K562 (cell line): Measurements from ENCODE around the gene KLHL41. TPM values are rescaled to one million over a fixed set of nuclear protein-coding genes. Genes with fewer than 3 reads are reported as not detected.

Experiments
- ASH1L ChIP-seq: fragments of 450-650 bp; IDR thresholded peaks from 2 replicates; pipeline ENCODE4 v1.6.1; 2018; ENCODE audit warnings: borderline replicate concordance, mild to moderate bottlenecking, low read depth; ENCODE audit not compliant: partially characterized antibody
- DNMT1 ChIP-seq: fragments of 450-650 bp; IDR thresholded peaks from 2 replicates; pipeline ENCODE4 v1.6.1; 2016; ENCODE audit warnings: antibody characterized with exemption, mild to moderate bottlenecking
- FOS ChIP-seq: IDR thresholded peaks from 3 replicates; pipeline ENCODE4 v1.6.1; 2011; ENCODE audit not compliant: insufficient read length; ENCODE audit errors: extremely low read depth
- FOXM1 ChIP-seq, 2 experiments: fragments of 450-650 bp in 1 of 2; sonication (generic) in 1 of 2; formaldehyde crosslinking in 1 of 2; IDR thresholded peaks; 2 replicates each; pipeline versions ENCODE4 v1.6.1 to v1.9.0; 2017 to 2022; ENCODE audit warnings: low read depth in 2 of 2, mild to moderate bottlenecking in 2 of 2, missing genetic modification reagents in 1 of 2, moderate library complexity in 1 of 2
- GABPB2 ChIP-seq: fragments of 250-450 bp; sonication (Bioruptor Pico); conservative IDR thresholded peaks from 2 replicates; pipeline ENCODE4 v1.5.1; 2021; ENCODE audit warnings: mild to moderate bottlenecking
- HMGXB4 ChIP-seq: sonication (generic); formaldehyde crosslinking; IDR thresholded peaks from 2 replicates; pipeline ENCODE4 v1.8.1; 2023; ENCODE audit warnings: mild to moderate bottlenecking, missing genetic modification reagents
- HNRNPLL ChIP-seq: fragments of 200-400 bp; formaldehyde crosslinking; IDR thresholded peaks from 2 replicates; pipeline ENCODE4 v1.6.1; 2017; ENCODE audit warnings: low read length, low read depth, mild to moderate bottlenecking; ENCODE audit not compliant: poor library complexity, severe bottlenecking
- MYNN ChIP-seq, 2 experiments: sonication (generic); formaldehyde crosslinking in 1 of 2; IDR thresholded peaks; 2 replicates each; pipeline versions ENCODE4 v1.5.0 to v1.6.1; 2016 to 2020; ENCODE audit warnings: antibody characterized with exemption in 1 of 2, missing genetic modification reagents in 1 of 2
- POLR2AphosphoS5 ChIP-seq: IDR thresholded peaks from 2 replicates; pipeline ENCODE4 v1.6.1; 2011; ENCODE audit warnings: mild to moderate bottlenecking, low read depth, low read length, moderate library complexity; ENCODE audit not compliant: control insufficient read depth, insufficient read depth
- PRDM10 ChIP-seq: fragments of 450-650 bp; IDR thresholded peaks from 2 replicates; pipeline ENCODE4 v1.6.1; 2018; ENCODE audit not compliant: partially characterized antibody
- SAFB2 ChIP-seq: fragments of 200-400 bp; formaldehyde crosslinking; IDR thresholded peaks from 2 replicates; pipeline ENCODE4 v1.6.1; 2018; ENCODE audit warnings: borderline replicate concordance, low read length, low read depth, moderate library complexity; ENCODE audit not compliant: severe bottlenecking
- TAF15 ChIP-seq: fragments of 200-400 bp; formaldehyde crosslinking; IDR thresholded peaks from 2 replicates; pipeline ENCODE4 v1.6.1; 2017; ENCODE audit warnings: mild to moderate bottlenecking, low read depth, low read length, moderate library complexity
- ZNF12 ChIP-seq: sonication (generic); formaldehyde crosslinking; IDR thresholded peaks from 2 replicates; pipeline ENCODE4 v1.4.0; 2020; ENCODE audit warnings: mild to moderate bottlenecking, missing genetic modification reagents
- ZNF3 ChIP-seq: fragments of 250-450 bp; sonication (Bioruptor Pico); IDR thresholded peaks from 2 replicates; pipeline ENCODE4 v1.5.0; 2021; ENCODE audit warnings: mild to moderate bottlenecking, moderate library complexity
- ZNF408 ChIP-seq: fragments of 250-450 bp; sonication (Bioruptor Pico); IDR thresholded peaks from 2 replicates; pipeline ENCODE4 v1.4.0; 2020; ENCODE audit warnings: low read depth, mild to moderate bottlenecking, moderate library complexity
- ZNF436 ChIP-seq: fragments of 250-450, 450-650 bp; sonication (Bioruptor Pico); formaldehyde crosslinking; IDR thresholded peaks from 2 replicates; pipeline ENCODE4 v1.7.0; 2020; ENCODE audit warnings: mild to moderate bottlenecking
- ZNF707 ChIP-seq: fragments of 250-450 bp; sonication (Bioruptor Pico); conservative IDR thresholded peaks from 2 replicates; pipeline ENCODE4 v1.8.0; 2022; ENCODE audit warnings: inconsistent platforms, mild to moderate bottlenecking, moderate library complexity
- ZNF740 ChIP-seq, 3 experiments: fragments of 200-800 bp in 1 of 3; sonication (Bioruptor generic) in 1 of 3; sonication (generic) in 1 of 3; formaldehyde crosslinking in 1 of 3; IDR thresholded peaks; 2 replicates each; pipeline versions ENCODE4 v1.6.1 to v1.8.0; 2016 to 2022; ENCODE audit warnings: mild to moderate bottlenecking in 2 of 3, missing compliant biosample characterization in 2 of 3, missing genetic modification characterization in 2 of 3, missing genetic modification reagents in 1 of 3
- polyA plus RNA-seq, 8 experiments: library from polyadenylated mRNA; depleted of rRNA in 4 of 8; stranded (reverse) in 5 of 8; unstranded in 3 of 8; fragments of >200 nt; fragmentation: Nextera tagmentation in 2 of 8; fragmentation: Illumina TruSeq in 1 of 8; extraction: Ambion mirVana in 2 of 8; extraction: Trizol in 1 of 8; gene quantifications; 2 replicates each; pipeline versions ENCODE4 v1.2.1 to v1.2.3, GENCODE V29; 2011 to 2014; ENCODE audit warnings: inconsistent platforms in 1 of 8, missing spikeins in 1 of 8
- total RNA-seq, 7 experiments: library from RNA; depleted of rRNA in 6 of 7; stranded (reverse); fragments of >200 nt in 6 of 7; fragmentation: Illumina TruSeq in 2 of 7; extraction: Trizol in 2 of 7; gene quantifications; 2 replicates each; pipeline versions ENCODE4 v1.2.1 to v1.2.3, GENCODE V29; 2011 to 2021; ENCODE audit warnings: low replicate concordance in 1 of 7

KLHL41 gene
- total and polyA plus RNA-seq, 9 of the 15 experiments (the other 6 are each of a cell fraction or from before 2014, with no cell fraction given): 0.05 to 1.5 (median 0.09) TPM

- peak; percentile 52; the same call in 1 of the 2 replicates for TF ChIP-seq ZNF740 (CRISPR knock-in tag; IDR thresholded peaks at IDR 0.05)
- no peak for TF ChIP-seq ZNF740 (tag; IDR thresholded peaks at IDR 0.05)
- TF ChIP-seq PRDM10: no peak
- no peak for TF ChIP-seq FOXM1 (IDR thresholded peaks at IDR 0.05; ENCODE audit: low read depth)
- 0 out of 2 replicates have a peak, but pooled peaks have one; percentile 19 for TF ChIP-seq FOXM1 (CRISPR knock-in tag; IDR thresholded peaks at IDR 0.05; ENCODE audit: low read depth)
- peak; percentile 92 for TF ChIP-seq HNRNPLL
- no peak for TF ChIP-seq ZNF436 (CRISPR knock-in tag)
- TF ChIP-seq ZNF707: peak; percentile 45; the same call in 1 of the 2 replicates
- TF ChIP-seq TAF15: no peak
- TF ChIP-seq ZNF3: no peak
- no peak for TF ChIP-seq HMGXB4 (CRISPR knock-in tag)
- no peak for TF ChIP-seq ASH1L
- no peak for TF ChIP-seq FOS
- no peak; the same call in 1 of the 2 replicates for TF ChIP-seq ZNF12 (CRISPR knock-in tag)
- no peak for TF ChIP-seq SAFB2
- peak; percentile 51 for TF ChIP-seq POLR2AphosphoS5
- TF ChIP-seq ZNF408 (CRISPR knock-in tag): no peak
- TF ChIP-seq MYNN (IDR thresholded peaks at IDR 0.05): peak; percentile 74; the same call in 1 of the 2 replicates
- no peak for TF ChIP-seq MYNN (CRISPR knock-in tag; IDR thresholded peaks at IDR 0.05)
- TF ChIP-seq DNMT1: no peak; the same call in 1 of the 2 replicates
- TF ChIP-seq GABPB2 (CRISPR knock-in tag): no peak
Observed at GRCh38 chr2:169479257-169480078, 30.0 kb upstream of the KLHL41 start, which contains the start of gene BBS5 (continued).
